Memory B cell (primary cell): ENCODE measurements around the gene ALDH4A1.

Experiments used
- ATAC-seq: fragments of 150-1000 bp; cut with Tn5 transposase; 2 replicates; pipeline ENCODE4 v1.10.0; 2021; ENCODE audit warnings: low read depth, mild to moderate bottlenecking, moderate library complexity
- DNase-seq, 2 donors: peaks; one replicate each; pipeline ENCODE4 v3.0.0; 2022; ENCODE audit warnings: low spot score in 2 of 2
- H3K27ac Mint-ChIP-seq: one replicate; pipeline ENCODE4 v1.8.0; 2022; ENCODE audit warnings: mild to moderate bottlenecking, moderate library complexity, mixed read lengths
- H3K27me3 Mint-ChIP-seq: one replicate; pipeline ENCODE4 v1.8.0; 2022; ENCODE audit warnings: mixed read lengths
- H3K36me3 Mint-ChIP-seq: one replicate; pipeline ENCODE4 v1.8.0; 2022; ENCODE audit warnings: mild to moderate bottlenecking, mixed read lengths
- H3K4me1 Mint-ChIP-seq: one replicate; pipeline ENCODE4 v1.8.0; 2022; ENCODE audit warnings: mixed read lengths
- H3K4me3 Mint-ChIP-seq: one replicate; pipeline ENCODE4 v1.8.0; 2022; ENCODE audit warnings: mild to moderate bottlenecking, moderate library complexity, mixed read lengths
- H3K9me3 Mint-ChIP-seq: one replicate; pipeline ENCODE4 v1.8.0; 2022; ENCODE audit warnings: mixed read lengths

The ALDH4A1 gene

DNA sequence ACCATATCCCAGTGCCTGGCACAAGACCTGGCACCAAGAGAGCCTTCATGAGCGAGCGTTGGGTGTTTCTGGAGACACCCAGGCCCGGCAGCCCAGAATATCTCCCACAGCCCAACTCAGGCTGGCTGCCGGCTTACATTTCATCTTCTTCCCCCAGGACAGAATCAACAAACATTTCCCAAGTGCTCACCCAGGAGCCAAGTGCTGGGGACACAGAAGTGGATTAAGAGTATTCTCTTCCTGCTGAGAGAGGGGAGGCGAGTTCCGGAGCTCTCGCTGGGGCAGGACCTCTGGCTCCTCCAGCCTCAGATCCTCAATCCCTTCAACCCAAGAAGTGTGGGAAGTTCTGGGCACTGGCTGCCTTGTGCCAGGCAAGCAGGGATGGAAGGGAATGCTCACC is 30.5 kb upstream of the ALDH4A1 start:
- peaks cover 1% of the 10 kb centered on the region for H3K36me3 Mint-ChIP-seq
- peak overlapping the region; percentile 48 for H3K27ac Mint-ChIP-seq
- ATAC-seq = no peak
- no peaks in the 10 kb centered on the region for H3K27me3 Mint-ChIP-seq
- H3K4me3 Mint-ChIP-seq = no peak overlapping the region
- DNase-seq = no peak
- peaks cover 45% of the 10 kb centered on the region for H3K4me1 Mint-ChIP-seq
- H3K9me3 Mint-ChIP-seq = no peaks in the 10 kb centered on the region

GRCh38 chr1:18932387-18932786 is 30.0 kb upstream of the ALDH4A1 start:
- Mint-ChIP-seq H3K27ac (peak overlapping the region; percentile 48), H3K27me3 (no peaks in the 10 kb centered on the region), H3K36me3 (peaks cover 1% of the 10 kb centered on the region), H3K4me3 (no peak overlapping the region), H3K9me3 (no peaks in the 10 kb centered on the region), H3K4me1 (peaks cover 50% of the 10 kb centered on the region)
- ATAC-seq = no peak
- no peak for DNase-seq

GRCh38 chr1:18931730-18932129 is 29.4 kb upstream of the ALDH4A1 start:
- ATAC-seq (no peak), DNase-seq (no peak)
- Mint-ChIP-seq H3K27ac (peak overlapping the region; percentile 48), H3K4me3 (no peak overlapping the region), H3K36me3 (peaks cover 1% of the 10 kb centered on the region), H3K9me3 (no peaks in the 10 kb centered on the region), H3K4me1 (peaks cover 51% of the 10 kb centered on the region), H3K27me3 (no peaks in the 10 kb centered on the region)

DNA sequence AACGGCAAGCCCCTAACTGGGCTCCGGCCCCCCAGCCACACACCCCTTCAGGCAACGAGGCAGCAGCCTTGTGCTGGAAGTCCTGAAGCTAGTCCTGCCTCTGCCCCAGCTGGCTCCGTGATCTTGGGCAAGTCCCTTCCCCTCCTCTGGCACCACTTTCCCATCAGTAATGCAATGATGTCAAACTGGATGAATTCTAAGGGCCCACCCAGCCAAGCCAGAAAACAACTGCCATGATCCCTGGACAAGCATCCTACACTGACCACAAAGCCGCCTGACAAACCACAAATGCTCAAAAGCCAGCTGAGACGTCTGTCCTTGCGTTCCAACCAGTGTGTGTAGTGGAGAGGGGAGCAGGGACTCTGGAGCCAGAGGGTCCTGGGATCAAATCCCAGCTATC is 27.3 kb upstream of the ALDH4A1 start:
- no peaks in the 10 kb centered on the region for H3K27me3 Mint-ChIP-seq
- H3K4me1 Mint-ChIP-seq = peaks cover 56% of the 10 kb centered on the region
- peaks cover 2% of the 10 kb centered on the region for H3K9me3 Mint-ChIP-seq
- no peak for ATAC-seq
- peak overlapping the region; percentile 65 for H3K27ac Mint-ChIP-seq
- peaks cover 2% of the 10 kb centered on the region for H3K36me3 Mint-ChIP-seq
- H3K4me3 Mint-ChIP-seq = no peak overlapping the region
- no peak for DNase-seq

DNA sequence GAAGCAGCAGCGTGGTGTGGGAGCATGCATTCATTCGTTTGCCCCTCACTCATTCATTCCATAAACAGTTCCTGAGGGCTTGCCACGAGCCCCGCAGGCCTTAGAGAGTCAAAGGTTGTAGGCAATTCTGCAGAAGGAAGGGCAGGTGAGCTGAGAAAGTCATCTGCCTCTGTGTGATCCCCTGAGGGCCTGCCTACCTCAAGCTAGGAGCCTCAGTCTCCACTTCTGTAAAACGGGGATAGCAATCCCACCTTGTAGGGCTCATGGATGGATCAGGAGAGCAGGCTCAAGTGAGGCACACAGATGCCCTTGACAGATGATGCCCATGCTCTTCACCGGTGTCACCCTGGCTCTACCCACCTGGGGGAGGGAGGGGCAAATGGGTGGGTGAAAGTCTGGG is 26.6 kb upstream of the ALDH4A1 start:
- no peaks in the 10 kb centered on the region for H3K27me3 Mint-ChIP-seq
- H3K9me3 Mint-ChIP-seq = peaks cover 2% of the 10 kb centered on the region
- peaks cover 53% of the 10 kb centered on the region for H3K4me1 Mint-ChIP-seq
- no peak overlapping the region for H3K4me3 Mint-ChIP-seq
- ATAC-seq = no peak
- no peak for DNase-seq
- H3K36me3 Mint-ChIP-seq = peaks cover 2% of the 10 kb centered on the region
- no peak overlapping the region for H3K27ac Mint-ChIP-seq

DNA sequence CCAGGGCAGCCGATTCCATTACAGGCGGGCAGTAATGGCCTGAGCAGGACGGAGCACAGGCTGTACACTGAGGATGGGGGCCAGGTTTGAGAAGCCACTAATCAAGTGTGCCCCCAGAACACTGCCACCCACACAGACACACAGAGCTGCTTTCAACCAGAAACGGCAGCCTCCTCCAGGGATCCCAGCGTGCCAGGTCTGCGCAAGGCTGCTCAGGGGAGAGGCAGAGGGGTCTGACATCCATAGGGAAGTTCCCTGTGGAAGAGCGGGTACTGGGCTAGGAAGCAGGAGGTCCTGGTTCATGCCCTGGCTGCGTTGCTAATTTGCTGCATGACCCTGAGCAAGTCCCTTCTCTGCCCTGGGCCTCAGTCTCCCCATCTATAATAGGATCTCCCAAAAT is 26.1 kb upstream of the ALDH4A1 start:
- DNase-seq (no peak), ATAC-seq (no peak)
- H3K27ac Mint-ChIP-seq = peak overlapping the region; percentile 75
- H3K9me3 Mint-ChIP-seq = peaks cover 2% of the 10 kb centered on the region
- H3K36me3 Mint-ChIP-seq = peaks cover 2% of the 10 kb centered on the region
- no peaks in the 10 kb centered on the region for H3K27me3 Mint-ChIP-seq
- H3K4me3 Mint-ChIP-seq = peak overlapping the region; percentile 82
- H3K4me1 Mint-ChIP-seq = peaks cover 53% of the 10 kb centered on the region

DNA sequence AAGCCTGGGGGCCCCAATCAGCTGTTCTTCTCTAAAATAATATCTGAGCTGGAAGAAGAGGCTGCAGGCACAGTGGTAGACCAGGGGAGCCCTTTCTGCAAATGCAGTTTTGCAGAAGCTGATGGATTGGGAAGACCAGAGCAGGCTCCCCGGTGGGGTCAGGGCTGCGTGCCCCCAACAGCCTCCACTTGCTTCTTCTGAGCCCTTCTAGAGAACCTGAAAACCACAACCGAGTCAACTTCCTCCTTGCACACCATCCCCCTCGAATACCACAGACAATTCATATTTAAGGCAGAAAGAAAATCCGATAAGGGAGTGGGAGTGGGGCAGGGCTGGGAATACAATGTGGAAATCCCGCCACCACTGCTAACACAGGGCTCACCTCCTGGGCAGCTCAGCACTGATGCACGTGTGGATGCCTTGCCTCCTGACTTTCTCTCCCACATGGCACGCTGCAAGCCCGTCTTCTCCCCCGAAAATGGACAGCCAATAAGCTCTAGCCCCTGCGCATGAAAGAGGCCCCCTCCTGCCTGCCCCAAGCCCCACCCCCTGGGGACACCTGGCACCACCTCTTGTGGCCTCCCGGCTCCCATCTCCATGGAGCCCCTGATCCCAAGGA is 25.4 kb upstream of the ALDH4A1 start:
- peaks cover 2% of the 10 kb centered on the region for H3K36me3 Mint-ChIP-seq
- peaks cover 53% of the 10 kb centered on the region for H3K4me1 Mint-ChIP-seq
- DNase-seq = peak in 1 of 2 donors; percentile 35
- H3K4me3 Mint-ChIP-seq = peak overlapping the region; percentile 82
- no peaks in the 10 kb centered on the region for H3K27me3 Mint-ChIP-seq
- peaks cover 2% of the 10 kb centered on the region for H3K9me3 Mint-ChIP-seq
- peak; percentile 72 for ATAC-seq
- peak overlapping the region; percentile 75 for H3K27ac Mint-ChIP-seq

- peak; percentile 40 for ATAC-seq
- Mint-ChIP-seq H3K9me3 (peaks cover 2% of the 10 kb centered on the region), H3K36me3 (peaks cover 2% of the 10 kb centered on the region), H3K4me1 (peaks cover 47% of the 10 kb centered on the region), H3K4me3 (peak overlapping the region; percentile 82), H3K27me3 (no peaks in the 10 kb centered on the region), H3K27ac (peak overlapping the region; percentile 75)
- no peak for DNase-seq
Observed at GRCh38 chr1:18927082-18927653, 24.8 kb upstream of the ALDH4A1 start.

GRCh38 chr1:18926315-18927081 is 24.1 kb upstream of the ALDH4A1 start:
- DNase-seq (peak; percentile 37 to 40), ATAC-seq (peak; percentile 73)
- peaks cover 2% of the 10 kb centered on the region for H3K36me3 Mint-ChIP-seq
- H3K27me3 Mint-ChIP-seq = no peaks in the 10 kb centered on the region
- H3K9me3 Mint-ChIP-seq = peaks cover 2% of the 10 kb centered on the region
- H3K4me3 Mint-ChIP-seq = peak overlapping the region; percentile 82
- H3K4me1 Mint-ChIP-seq = peaks cover 40% of the 10 kb centered on the region
- H3K27ac Mint-ChIP-seq = peak overlapping the region; percentile 75

GRCh38 chr1:18925279-18925678 is 22.9 kb upstream of the ALDH4A1 start:
- H3K36me3 Mint-ChIP-seq = peaks cover 2% of the 10 kb centered on the region
- H3K4me3 Mint-ChIP-seq = peak overlapping the region; percentile 24
- H3K9me3 Mint-ChIP-seq = peaks cover 2% of the 10 kb centered on the region
- no peak for ATAC-seq
- H3K27ac Mint-ChIP-seq = peak overlapping the region; percentile 28
- no peak for DNase-seq
- H3K27me3 Mint-ChIP-seq = no peaks in the 10 kb centered on the region
- H3K4me1 Mint-ChIP-seq = peaks cover 35% of the 10 kb centered on the region

DNA sequence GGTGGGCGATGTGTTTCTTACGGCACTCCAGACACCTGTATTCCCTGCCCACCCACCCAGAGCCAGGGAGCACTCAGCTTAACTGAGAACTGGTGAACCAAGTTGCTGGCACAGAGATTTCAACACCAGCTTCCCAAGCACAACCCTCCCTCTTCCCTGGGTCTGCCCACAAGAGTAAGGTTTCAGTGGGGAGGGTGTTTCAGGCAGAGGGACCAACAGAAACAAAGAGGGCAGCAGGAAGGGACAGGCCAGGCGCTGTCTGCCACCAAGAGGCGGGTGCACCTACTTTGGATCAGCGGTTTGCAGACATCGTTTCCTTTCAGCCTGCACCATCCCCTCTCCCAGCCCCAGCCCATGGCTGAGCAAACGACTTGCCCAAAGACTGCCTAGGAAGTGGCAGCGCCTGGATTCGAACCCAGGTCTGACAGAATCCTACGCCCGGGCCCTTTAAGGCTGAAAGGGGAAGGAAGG is 21.9 kb upstream of the ALDH4A1 start:
- peaks cover 32% of the 10 kb centered on the region for H3K4me1 Mint-ChIP-seq
- no peak for DNase-seq
- no peaks in the 10 kb centered on the region for H3K27me3 Mint-ChIP-seq
- H3K36me3 Mint-ChIP-seq = peaks cover 2% of the 10 kb centered on the region
- no peak overlapping the region for H3K4me3 Mint-ChIP-seq
- peaks cover 2% of the 10 kb centered on the region for H3K9me3 Mint-ChIP-seq
- ATAC-seq = no peak
- H3K27ac Mint-ChIP-seq = no peak overlapping the region

- DNase-seq = no peak
- Mint-ChIP-seq H3K27me3 (no peaks in the 10 kb centered on the region), H3K27ac (no peak overlapping the region), H3K4me3 (no peak overlapping the region), H3K4me1 (peaks cover 28% of the 10 kb centered on the region), H3K9me3 (peaks cover 2% of the 10 kb centered on the region), H3K36me3 (peaks cover 2% of the 10 kb centered on the region)
- no peak for ATAC-seq
Observed at GRCh38 chr1:18923756-18924211, 21.4 kb upstream of the ALDH4A1 start.

DNA sequence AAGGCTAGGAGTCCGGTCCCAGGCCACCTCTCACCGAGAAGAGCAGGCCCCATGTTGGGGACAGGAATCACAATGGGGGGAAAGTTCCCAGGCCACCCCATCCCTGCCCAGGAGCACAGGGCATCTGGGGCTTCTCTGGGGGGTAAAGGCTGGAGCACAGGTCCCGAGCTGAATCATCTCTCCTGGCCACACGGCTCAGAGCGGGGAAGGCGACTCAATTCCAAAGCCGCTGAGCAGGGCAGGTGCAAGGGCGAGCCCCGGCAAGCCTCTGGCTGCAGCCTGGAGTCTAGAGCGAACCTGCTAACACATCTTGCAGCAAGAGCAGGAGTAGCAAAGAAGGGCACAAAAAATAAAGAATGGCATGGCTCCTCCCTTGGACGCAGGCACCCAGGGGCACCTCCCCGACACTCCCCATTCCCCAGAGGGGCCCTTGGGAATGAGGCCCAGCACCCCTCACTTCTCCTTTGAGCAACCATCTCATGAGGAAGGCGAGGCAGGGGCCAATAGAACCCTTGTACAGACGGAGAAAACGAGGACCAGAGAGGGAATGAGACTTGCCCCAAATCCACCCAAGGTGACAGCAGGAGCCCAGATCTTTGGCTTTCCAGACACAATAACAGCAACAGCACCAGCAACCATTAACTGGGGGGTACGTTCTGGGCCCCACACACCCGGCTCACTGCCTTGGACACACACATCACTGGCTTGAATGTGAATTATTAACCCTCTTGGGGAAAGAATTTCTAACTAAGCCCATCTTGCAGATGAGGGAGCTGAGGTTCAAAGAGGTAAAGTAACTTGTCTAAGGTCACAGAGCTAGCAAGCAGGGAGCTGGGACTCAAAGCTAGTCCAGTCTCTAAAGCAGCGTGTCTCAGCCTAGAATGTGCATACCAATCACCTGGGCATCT is 20.7 kb upstream of the ALDH4A1 start:
- DNase-seq (no peak), ATAC-seq (no peak)
- Mint-ChIP-seq H3K9me3 (peaks cover 2% of the 10 kb centered on the region), H3K36me3 (peaks cover 5% of the 10 kb centered on the region), H3K4me1 (peaks cover 24% of the 10 kb centered on the region), H3K27me3 (no peaks in the 10 kb centered on the region), H3K4me3 (no peak overlapping the region), H3K27ac (no peak overlapping the region)
